Stimulated activated CD8-positive, alpha-beta memory T cell treated with anti-CD3 and anti-CD28 coated beads, Interleukin-4, amount 100 ng/mL, for 4 hours (primary cell): ENCODE measurements around the gene HNMT.
"Not testable (repeated sequence)": the region's sequence is repeated elsewhere in the genome, so short reads cannot be mapped to it uniquely, and the experiment has no call there.

ENCODE experiments used
- DNase-seq, 2 donors: peaks; one replicate each; pipeline ENCODE4 v3.0.0-alpha.2; 2020; ENCODE audit warnings: low read depth in 2 of 2, low spot score in 1 of 2

Gene HNMT

GRCh38 chr2:137964066-137964858 is at the start of gene HNMT:
Gene HNMT (plus strand): TSS chr2:137964473. CDS start chr2:137964492, 19 bp downstream.
- DNase-seq = no peak

- no peak for DNase-seq
These were observed 43.0 kb upstream of the HNMT start for GRCh38 chr2:137921105-137921880.

GRCh38 chr2:137922171-137922570 is 42.1 kb upstream of the HNMT start:
- DNase-seq = not testable (repeated sequence)

GRCh38 chr2:137924019-137924418 is 40.3 kb upstream of the HNMT start:
- no peak for DNase-seq

- no peak for DNase-seq
These were observed 38.7 kb upstream of the HNMT start for GRCh38 chr2:137925599-137925998.

- DNase-seq = no peak
These were observed 36.4 kb upstream of the HNMT start for GRCh38 chr2:137927846-137928245.

GRCh38 chr2:137928547-137929518 is 35.4 kb upstream of the HNMT start:
- no peak for DNase-seq

GRCh38 chr2:137929519-137929916 is 34.8 kb upstream of the HNMT start:
- DNase-seq = no peak

GRCh38 chr2:137930146-137930545 is 34.1 kb upstream of the HNMT start:
- DNase-seq = no peak

GRCh38 chr2:137935591-137935990 is 28.7 kb upstream of the HNMT start:
- no peak for DNase-seq

GRCh38 chr2:137937246-137937645 is 27.0 kb upstream of the HNMT start:
- DNase-seq = no peak

GRCh38 chr2:137937778-137938177 is 26.5 kb upstream of the HNMT start:
- no peak for DNase-seq

GRCh38 chr2:137938204-137938603 is 26.1 kb upstream of the HNMT start:
- no peak for DNase-seq

- no peak for DNase-seq
These were observed 25.2 kb upstream of the HNMT start for GRCh38 chr2:137939026-137939425.

- DNase-seq = no peak
These were observed 24.1 kb upstream of the HNMT start for GRCh38 chr2:137940154-137940553.

- DNase-seq = no peak
These were observed 22.0 kb upstream of the HNMT start for GRCh38 chr2:137942037-137942832.

- DNase-seq = no peak
These were observed 21.2 kb upstream of the HNMT start for GRCh38 chr2:137942833-137943677.

- no peak for DNase-seq
These were observed 20.5 kb upstream of the HNMT start for GRCh38 chr2:137943678-137944347.

GRCh38 chr2:137944714-137945113 is 19.6 kb upstream of the HNMT start:
- DNase-seq = no peak
